Subcutaneous abdominal adipose tissue (tissue), 5 donors: ENCODE results near the gene ESRP2.

Experiments
- H3K27ac ChIP-seq: one replicate; pipeline ENCODE4 v1.7.0; 2013; ENCODE audit warnings: low read depth, mild to moderate bottlenecking, inconsistent platforms, low read length, moderate library complexity
- H3K27me3 ChIP-seq, 5 donors: one replicate each; pipeline ENCODE4 v1.7.0; 2013; ENCODE audit warnings: low read length in 5 of 5, inconsistent platforms in 1 of 5; ENCODE audit not compliant: control insufficient read depth in 5 of 5, insufficient read depth in 4 of 5
- H3K36me3 ChIP-seq, 5 donors: one replicate each; pipeline ENCODE4 v1.7.0; 2013; ENCODE audit warnings: low read length in 5 of 5; ENCODE audit not compliant: control insufficient read depth in 5 of 5, insufficient read depth in 5 of 5
- H3K4me1 ChIP-seq, 5 donors: one replicate each; pipeline ENCODE4 v1.7.0; 2013; ENCODE audit warnings: low read length in 5 of 5, mild to moderate bottlenecking in 3 of 5, moderate library complexity in 1 of 5; ENCODE audit not compliant: control insufficient read depth in 5 of 5, insufficient read depth in 5 of 5
- H3K4me3 ChIP-seq, 5 donors: one replicate each; pipeline ENCODE4 v1.7.0; 2013; ENCODE audit warnings: low read length in 5 of 5, low read depth in 1 of 5
- H3K9ac ChIP-seq, 5 donors: one replicate each; pipeline ENCODE4 v1.7.0; 2013; ENCODE audit warnings: low read length in 5 of 5, mild to moderate bottlenecking in 4 of 5, moderate library complexity in 3 of 5
- H3K9me3 ChIP-seq, 5 donors: one replicate each; pipeline ENCODE4 v1.7.0; 2013; ENCODE audit warnings: low read length in 5 of 5; ENCODE audit not compliant: control insufficient read depth in 5 of 5
- donor health status: healthy.
- donor health status: healthy.
- donor health status: healthy.
- donor health status: healthy.
- donor health status: healthy.

The ESRP2 gene

DNA sequence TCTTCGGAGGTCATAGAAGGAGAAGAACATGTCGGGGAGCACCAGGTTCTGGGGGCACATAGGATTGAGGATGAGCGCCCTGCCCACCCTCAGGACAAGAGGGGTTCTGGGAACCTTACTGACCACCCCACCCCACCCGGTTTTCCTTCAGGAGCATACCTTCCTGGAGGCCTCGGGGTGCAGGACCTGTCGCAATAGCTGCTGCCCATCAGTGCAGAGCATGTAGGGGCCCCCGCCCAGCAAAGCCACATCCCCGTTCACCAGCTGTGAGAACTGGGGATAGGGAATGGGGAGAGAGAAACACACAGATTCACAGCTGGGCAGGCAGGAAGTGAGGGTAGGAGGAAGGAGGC is 2.1 kb downstream of the ESRP2 start:
- H3K27ac ChIP-seq: no peak overlapping the region
- no peak overlapping the region for H3K4me3 ChIP-seq
- no peaks in the 10 kb centered on the region for H3K9me3 ChIP-seq
- H3K27me3 ChIP-seq: no peaks in the 10 kb centered on the region
- peaks cover 0 to 25% (median 4%) of the 10 kb centered on the region in 5 donors for H3K36me3 ChIP-seq
- H3K9ac ChIP-seq: no peak overlapping the region
- peaks cover 0 to 48% (median 44%) of the 10 kb centered on the region in 5 donors for H3K4me1 ChIP-seq

GRCh38 chr16:68233085-68233834 is 2.7 kb downstream of the ESRP2 start:
- H3K27me3 ChIP-seq: no peaks in the 10 kb centered on the region
- H3K36me3 ChIP-seq: peaks cover 0 to 25% (median 4%) of the 10 kb centered on the region in 5 donors
- H3K4me1 ChIP-seq: peaks cover 0 to 48% (median 45%) of the 10 kb centered on the region in 5 donors
- H3K9ac ChIP-seq: no peak overlapping the region
- H3K9me3 ChIP-seq: no peaks in the 10 kb centered on the region
- no peak overlapping the region for H3K27ac ChIP-seq
- no peak overlapping the region for H3K4me3 ChIP-seq

DNA sequence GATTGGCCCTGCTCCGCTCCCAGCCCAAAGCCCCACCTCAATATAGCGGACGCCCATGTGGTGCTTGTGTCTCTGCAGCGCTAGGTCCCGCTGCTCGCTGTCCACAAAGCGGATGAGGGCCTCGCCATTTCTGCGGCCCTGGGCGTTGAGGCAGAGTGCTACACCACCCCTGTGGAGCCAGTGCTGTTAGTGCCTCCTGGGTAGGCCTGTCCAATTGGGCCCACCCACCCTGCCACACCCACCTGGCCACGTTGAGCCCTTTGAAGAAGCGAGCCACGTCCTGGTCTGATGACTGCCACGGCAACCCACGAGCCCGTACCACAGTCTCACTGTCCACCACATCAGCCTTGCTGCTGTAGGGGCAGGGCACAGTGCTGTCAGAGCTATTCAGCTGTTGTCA is 3.6 kb downstream of the ESRP2 start:
- peaks cover 0 to 28% (median 4%) of the 10 kb centered on the region in 5 donors for H3K36me3 ChIP-seq
- no peak overlapping the region for H3K4me3 ChIP-seq
- no peak overlapping the region for H3K9ac ChIP-seq
- peaks cover 0 to 43% (median 42%) of the 10 kb centered on the region in 5 donors for H3K4me1 ChIP-seq
- H3K27me3 ChIP-seq: no peaks in the 10 kb centered on the region
- no peaks in the 10 kb centered on the region for H3K9me3 ChIP-seq
- no peak overlapping the region for H3K27ac ChIP-seq

- H3K9me3 ChIP-seq: no peaks in the 10 kb centered on the region
- no peaks in the 10 kb centered on the region for H3K27me3 ChIP-seq
- peaks cover 0 to 40% (median 37%) of the 10 kb centered on the region in 5 donors for H3K4me1 ChIP-seq
- H3K36me3 ChIP-seq: peaks cover 0 to 32% (median 7%) of the 10 kb centered on the region in 5 donors
- H3K27ac ChIP-seq: no peak overlapping the region
- no peak overlapping the region for H3K4me3 ChIP-seq
- H3K9ac ChIP-seq: no peak overlapping the region
Measured at GRCh38 chr16:68231384-68232136, 4.4 kb downstream of the ESRP2 start.

GRCh38 chr16:68230956-68231355 is 5.0 kb downstream of the ESRP2 start:
- Histone ChIP-seq H3K36me3 (peaks cover 1 to 36% (median 12%) of the 10 kb centered on the region in 5 donors), H3K27ac (no peak overlapping the region), H3K9ac (no peak overlapping the region), H3K9me3 (no peaks in the 10 kb centered on the region), H3K4me1 (peaks cover 0 to 35% (median 31%) of the 10 kb centered on the region in 5 donors), H3K4me3 (no peak overlapping the region), H3K27me3 (no peaks in the 10 kb centered on the region)

GRCh38 chr16:68230176-68230571 is 5.8 kb downstream of the ESRP2 start:
- Histone ChIP-seq H3K4me1 (peaks cover 0 to 29% (median 24%) of the 10 kb centered on the region in 5 donors), H3K27me3 (no peaks in the 10 kb centered on the region), H3K36me3 (peaks cover 3 to 36% (median 12%) of the 10 kb centered on the region in 5 donors), H3K4me3 (no peak overlapping the region), H3K9me3 (no peaks in the 10 kb centered on the region), H3K27ac (no peak overlapping the region), H3K9ac (no peak overlapping the region)

DNA sequence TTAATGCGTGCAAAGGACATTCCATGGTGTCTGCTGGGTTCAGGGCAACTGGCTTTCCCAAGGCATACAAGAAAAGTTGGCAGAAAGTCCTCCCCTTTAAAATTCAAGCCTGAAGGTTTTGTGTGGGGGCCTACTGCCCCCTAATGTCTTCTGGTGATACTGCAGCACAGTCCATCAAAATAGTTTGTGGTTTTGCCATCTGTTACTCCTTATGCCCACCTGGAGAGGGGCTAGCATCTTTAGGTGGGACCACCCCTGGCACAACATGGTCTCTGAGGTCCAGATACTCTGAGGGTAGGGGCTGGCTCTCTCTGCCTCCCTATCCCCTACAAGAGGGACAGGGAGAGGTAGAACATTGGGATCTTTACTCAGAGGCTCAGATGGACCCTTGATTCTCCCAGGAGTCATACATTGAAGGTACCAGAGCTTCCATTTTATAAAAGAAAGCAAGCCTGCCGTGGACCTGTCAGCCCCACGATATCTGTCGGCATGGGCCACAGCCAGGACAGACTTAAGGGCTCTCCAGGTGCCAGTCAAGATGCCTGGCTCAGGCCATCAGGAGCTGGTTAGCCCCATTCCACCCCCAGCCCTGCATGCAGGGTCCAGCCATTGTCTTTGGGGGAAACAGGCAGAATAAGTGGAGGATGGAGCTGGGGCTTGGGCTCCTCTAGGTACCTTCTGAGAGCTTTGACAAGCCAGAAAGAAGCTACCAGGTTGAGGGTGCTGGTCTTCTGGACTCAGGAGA is 6.3 kb downstream of the ESRP2 start:
- Histone ChIP-seq H3K4me3 (no peak overlapping the region), H3K9me3 (no peaks in the 10 kb centered on the region), H3K9ac (no peak overlapping the region), H3K27me3 (no peaks in the 10 kb centered on the region), H3K4me1 (peaks cover 0 to 23% (median 18%) of the 10 kb centered on the region in 5 donors), H3K36me3 (peaks cover 3 to 36% (median 12%) of the 10 kb centered on the region in 5 donors), H3K27ac (no peak overlapping the region)

DNA sequence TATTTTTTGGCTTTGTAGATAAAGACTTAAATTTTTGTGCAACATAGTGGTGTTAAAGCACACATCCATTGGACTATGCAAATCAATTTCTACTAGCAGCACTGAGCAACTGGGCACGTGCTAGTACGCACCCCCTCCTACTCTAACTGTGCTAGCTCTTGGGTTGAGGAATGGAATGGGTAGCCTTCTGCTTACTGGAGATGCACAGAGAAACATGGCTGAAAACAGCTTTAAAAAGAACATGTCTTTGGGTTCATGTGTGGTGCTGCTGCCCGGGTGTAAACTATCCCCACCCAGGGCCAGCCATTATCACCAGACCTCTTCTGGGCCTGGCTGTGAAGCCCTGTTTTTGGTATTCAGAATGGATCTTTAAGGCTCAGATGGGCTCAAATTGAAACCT is 7.3 kb downstream of the ESRP2 start:
- no peaks in the 10 kb centered on the region for H3K27me3 ChIP-seq
- no peak overlapping the region for H3K4me3 ChIP-seq
- no peak overlapping the region for H3K27ac ChIP-seq
- H3K36me3 ChIP-seq: peaks cover 3 to 36% (median 12%) of the 10 kb centered on the region in 5 donors
- H3K4me1 ChIP-seq: peaks cover 0 to 15% (median 11%) of the 10 kb centered on the region in 5 donors
- no peaks in the 10 kb centered on the region for H3K9me3 ChIP-seq
- H3K9ac ChIP-seq: peak overlapping the region in 1 of 5 donors; percentile 28

DNA sequence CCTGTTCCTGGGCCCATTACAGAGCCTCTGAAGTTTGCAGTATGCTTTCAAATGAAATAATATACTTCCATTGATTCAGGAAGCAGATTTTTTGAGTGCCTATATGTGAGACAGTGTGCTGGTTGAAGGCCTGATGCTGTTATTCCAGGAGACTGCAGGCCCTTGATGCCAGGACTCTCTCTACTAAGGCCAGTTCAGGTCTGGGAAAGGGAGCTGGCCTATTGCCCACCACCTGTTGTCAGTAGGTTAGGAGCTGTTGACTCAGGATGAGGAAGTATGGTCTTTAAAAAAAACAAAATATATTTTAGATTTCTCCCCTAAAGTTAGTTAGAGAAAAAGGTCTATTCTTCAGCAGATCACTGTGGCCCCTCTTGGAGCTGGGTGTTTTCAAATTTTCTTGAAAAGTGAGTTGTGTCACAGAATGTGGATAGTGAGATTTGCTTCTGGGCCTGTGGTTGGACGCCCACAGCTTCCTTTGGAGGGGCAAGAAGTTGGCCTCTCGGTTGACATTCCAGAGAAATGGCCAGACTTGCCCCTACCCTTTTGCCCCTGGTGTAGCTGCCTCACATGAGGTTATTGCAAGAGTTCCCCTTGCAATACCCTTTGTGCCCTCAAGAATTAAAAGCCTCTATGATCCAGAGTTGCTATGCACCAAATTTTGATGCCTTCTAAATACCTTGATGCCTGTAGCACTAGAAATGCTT is 7.9 kb downstream of the ESRP2 start:
- no peaks in the 10 kb centered on the region for H3K9me3 ChIP-seq
- no peak overlapping the region for H3K27ac ChIP-seq
- H3K27me3 ChIP-seq: no peaks in the 10 kb centered on the region
- H3K4me3 ChIP-seq: no peak overlapping the region
- H3K36me3 ChIP-seq: peaks cover 3 to 36% (median 12%) of the 10 kb centered on the region in 5 donors
- peaks cover 0 to 15% (median 11%) of the 10 kb centered on the region in 5 donors for H3K4me1 ChIP-seq
- H3K9ac ChIP-seq: no peak overlapping the region
